Amygdala (tissue), 56 donors: Measurements from ENCODE around the gene PLD1.
"Not testable (repeated sequence)": the region's sequence is repeated elsewhere in the genome, so short reads cannot be mapped to it uniquely, and the experiment has no call there.

Experiments used
- DNase-seq, 56 donors: peaks; one replicate each; lab custom pipeline; 2025; lab: John Stamatoyannopoulos, UW

The PLD1 gene

DNA sequence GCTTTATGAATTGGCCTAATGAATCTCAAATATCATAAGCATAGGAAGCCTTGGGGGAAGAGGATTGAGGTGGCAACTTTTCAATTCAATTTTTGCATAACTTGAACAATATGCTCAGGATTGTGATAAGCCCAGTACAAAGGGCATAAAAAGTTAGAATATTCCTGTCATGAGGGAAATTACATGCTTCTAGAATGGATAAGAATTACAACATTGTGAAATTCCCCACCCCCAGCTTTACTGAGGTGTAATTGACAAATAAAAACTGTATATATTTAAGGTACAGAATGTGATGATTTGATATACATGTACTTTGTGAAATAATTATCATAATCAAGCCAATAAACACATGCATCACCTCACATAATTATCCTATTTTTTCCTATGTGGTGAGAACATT, 217.5 kb downstream of the PLD1 start:
- no peak for DNase-seq

DNA sequence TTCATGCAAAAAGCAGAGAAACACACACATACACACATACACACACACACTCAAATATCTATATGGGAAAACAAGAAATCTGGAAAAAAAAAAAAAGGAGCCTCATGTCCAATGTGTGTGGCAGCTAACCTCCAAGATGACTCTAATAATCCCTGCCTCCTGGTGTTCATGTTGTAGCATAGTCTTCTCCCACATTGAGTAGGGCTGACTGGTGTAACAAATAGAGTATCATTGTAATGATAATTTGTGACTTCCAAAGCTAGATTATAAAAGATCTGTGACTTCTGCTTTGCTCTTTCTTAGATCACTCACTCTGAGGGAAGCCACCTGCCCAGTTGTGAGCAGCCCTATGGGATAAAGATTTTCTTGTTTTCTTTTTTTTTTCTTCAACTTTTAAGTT, 219.2 kb downstream of the PLD1 start:
- DNase-seq, result no peak

DNA sequence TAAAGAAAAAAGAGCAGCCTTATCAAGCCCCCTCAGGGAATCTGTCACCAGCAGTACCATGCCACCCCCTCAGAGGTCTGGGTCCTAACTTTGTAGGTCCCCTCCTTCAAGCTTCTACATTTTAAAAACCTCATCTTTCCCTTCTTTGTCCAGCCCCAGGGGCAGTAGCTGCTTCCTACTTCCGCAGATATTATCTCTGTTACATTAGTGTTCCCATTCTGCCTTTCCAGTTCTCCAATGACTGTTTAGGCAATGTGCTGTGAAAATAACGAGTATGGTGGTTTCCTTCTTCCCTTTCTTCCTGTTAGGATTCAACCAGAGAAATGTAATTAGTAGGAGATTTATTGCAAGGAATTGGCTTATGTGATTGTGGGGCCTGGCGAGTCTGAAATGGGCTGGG, 224.0 kb downstream of the PLD1 start:
- DNase-seq, result no peak

DNA sequence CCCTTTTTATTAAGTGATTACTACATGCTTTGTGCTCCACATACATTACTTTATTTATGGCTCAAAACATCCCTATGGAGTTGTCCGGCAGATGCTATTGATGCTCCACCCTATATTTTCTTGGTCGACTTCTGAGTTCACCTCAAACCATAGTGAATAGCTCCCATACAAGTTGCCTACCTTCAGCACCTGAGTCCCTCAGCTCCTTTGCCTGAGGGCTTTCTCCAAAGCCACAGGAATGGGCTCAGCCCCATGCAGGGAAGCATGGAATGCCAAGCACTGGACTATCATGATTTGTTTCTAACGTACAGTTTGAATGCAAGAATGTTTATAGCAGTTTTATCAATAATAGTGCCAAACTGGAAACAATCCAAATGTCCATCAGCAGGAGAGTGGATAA, 225.2 kb downstream of the PLD1 start:
- DNase-seq, result no peak

DNA sequence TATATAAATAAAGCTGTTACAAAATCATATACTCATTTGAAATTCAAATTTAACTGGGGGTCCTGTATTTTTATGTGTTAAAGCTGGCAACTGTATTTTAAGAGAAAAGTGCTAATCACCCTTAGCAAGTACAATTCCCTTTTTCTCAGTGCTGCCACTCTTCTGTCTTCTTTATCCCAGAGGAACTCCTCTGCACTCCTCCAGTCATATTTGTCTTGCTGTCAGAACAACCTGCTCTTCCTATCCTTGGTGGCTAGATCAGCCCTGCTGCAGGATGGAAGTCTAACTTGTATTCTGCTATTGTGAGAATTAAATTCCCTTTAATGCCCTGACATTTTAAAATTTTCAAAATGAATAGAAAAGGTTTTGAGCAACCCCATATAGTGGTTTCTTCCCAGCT, 226.2 kb downstream of the PLD1 start:
- DNase-seq, result no peak

DNA sequence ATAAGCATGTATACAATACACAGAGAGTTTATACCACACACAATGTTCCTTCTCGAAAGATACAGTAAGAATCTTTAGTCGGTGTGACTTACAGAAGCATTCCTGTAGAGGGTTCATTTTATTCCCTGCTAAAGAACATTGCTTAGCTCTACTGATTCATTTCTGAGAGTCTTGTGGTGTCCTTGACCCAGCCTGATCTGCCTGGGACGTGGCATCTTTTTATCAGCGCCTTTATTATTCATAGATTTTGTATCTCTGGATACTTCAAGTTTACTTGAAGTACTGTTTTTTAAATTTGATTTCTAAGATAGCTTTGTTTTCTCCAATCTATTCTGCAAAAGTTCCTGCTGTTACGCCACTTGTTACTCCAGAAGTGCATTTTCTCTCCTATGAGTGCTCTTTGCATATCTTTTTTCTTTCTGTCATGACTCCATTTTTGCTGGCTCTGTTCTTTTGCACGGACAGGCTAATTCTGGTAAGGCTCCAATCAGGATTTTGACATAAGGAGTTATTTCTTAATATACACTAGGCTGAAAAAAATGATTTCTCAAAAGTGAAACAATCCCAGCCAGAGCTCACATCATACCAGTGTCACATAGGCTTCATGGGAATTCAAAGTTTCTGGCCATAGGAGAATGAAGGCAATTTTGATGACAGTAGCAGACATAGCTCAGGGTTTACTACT, 235.6 kb downstream of the PLD1 start:
- no peak for DNase-seq

DNA sequence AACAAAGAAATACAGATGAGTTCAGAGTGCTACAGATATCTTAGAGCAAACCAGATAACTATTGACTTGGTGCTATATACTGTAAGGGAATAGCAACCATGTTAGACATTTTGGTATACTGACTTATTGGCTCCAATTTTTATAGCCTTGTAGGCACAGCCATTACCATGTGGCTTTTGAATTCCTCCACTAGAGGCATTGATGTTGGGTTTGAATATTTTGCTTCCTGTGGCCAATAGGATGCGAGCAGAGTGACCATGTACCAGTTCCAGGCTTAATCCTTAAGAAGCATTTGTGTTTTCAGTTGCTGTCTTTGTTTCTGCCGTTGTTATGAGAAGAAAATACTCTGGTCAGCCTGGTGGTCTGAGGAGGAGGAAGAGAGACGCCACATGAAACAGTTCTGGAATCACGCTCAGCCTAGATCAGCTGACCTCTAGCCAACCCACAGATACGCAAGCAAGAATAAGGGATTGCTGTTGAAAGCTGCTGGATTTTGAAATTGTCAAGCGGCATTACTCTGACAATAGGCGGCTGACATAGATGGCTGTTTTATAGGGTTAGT, 240.6 kb downstream of the PLD1 start:
- DNase-seq, result no peak

DNA sequence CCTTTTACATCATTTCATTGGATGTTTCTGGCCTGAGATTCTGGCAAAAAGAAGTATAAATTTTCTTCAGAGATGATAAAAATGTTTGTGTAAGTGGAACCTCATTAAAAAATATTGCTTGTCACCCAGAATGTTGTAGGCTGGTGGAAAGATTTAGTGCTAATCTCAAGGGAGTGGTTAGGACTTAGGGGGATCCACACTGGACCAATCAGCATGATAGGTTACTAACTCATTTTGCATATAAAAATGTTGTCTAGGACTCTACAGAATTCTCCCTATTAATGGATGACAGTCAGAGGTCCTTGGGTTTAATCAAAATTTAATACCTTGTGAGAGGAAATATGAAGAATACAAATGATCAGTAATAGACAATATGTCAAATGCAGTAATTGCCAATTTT, 241.5 kb downstream of the PLD1 start:
- no peak for DNase-seq

DNA sequence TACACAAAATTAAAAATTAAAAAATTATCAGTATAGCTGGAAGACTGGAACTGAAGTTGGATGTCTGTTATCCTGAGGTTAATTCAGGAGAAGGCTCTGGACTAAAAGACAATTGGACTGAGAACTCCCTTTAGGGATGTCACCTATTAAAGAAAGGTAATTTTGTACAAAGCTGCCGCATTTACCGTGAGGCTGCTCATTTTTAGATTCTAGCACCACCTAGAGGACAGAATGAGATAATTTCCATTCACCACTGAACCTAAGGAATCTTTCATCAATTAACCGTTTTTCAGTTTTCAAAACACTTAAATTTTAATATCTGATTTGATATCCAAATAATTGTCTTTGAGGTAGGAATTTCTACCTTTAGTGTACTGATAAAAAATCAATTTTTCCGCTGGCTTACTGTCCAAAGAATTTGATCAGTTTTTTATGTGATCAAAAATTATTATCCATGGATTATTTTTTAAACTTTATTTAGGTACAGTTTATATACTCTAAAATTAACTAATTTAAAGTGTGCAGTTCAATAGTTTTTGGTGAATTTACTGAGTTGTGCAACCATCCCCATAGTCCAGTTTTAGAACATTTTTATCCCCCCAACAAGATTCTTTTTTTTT, 243.4 kb downstream of the PLD1 start:
- DNase-seq, result peak in 1 of 56 donors; percentile 25

DNA sequence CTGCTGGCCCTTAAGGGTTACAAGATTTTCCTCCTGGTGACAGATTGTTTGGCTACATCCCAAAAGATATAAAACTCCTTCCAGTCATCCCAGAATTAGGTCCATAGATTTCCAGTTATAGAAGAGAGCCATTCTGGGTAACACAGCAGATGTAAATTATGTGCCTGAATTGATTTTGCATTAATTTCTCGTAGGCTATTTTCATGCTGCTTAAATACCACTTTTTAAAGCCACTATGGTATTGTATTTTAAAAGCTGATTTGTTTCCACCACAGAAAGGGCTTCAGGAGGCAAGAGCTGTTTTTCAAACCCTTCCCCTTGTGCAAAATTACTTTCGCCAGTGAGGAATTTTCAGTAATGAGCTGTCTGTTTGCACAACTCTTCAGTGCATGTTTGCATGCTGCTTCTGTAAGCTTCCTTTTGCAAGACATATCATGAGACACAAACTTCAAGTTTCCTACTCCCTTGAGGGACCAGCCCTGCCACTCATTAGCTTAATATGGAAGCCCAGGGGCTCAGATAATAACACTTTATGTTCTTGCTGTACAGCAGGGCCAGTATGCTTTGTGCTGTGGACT, 244.7 kb downstream of the PLD1 start:
- no peak for DNase-seq

DNA sequence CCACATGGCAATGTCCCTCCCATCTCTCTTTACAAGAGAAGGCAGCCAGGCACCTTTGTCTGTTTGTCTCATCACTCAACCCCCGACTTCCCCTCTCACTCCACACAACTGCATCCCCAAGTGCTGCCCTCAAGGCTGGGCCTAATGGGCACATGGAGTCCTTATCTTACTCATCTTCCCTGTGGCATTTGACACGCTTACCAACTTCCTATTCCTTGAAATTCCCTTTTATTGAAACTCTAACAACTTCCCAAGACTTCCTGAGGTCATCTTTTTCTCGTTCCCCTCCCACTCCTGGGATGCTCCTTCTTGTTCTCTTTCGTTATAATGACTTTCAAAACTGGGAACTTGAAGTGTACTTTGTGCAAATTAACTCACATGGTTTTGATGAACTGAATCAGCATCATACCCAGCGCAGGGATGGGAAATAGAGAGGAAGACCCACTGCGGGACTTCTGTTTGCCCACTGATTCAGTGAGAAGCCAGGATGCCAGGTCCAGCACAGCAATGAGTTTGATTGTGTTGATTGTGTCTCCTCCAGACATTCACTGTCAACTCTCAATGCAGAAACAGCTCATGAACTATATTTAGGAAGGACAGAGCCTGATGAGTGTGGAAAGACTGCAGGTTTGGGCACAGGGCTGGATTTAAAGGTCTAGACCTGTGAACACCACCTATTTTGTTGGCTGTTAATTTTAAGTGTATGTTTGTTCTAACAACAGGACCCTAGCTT, 245.4 kb downstream of the PLD1 start:
- DNase-seq, result no peak

DNA sequence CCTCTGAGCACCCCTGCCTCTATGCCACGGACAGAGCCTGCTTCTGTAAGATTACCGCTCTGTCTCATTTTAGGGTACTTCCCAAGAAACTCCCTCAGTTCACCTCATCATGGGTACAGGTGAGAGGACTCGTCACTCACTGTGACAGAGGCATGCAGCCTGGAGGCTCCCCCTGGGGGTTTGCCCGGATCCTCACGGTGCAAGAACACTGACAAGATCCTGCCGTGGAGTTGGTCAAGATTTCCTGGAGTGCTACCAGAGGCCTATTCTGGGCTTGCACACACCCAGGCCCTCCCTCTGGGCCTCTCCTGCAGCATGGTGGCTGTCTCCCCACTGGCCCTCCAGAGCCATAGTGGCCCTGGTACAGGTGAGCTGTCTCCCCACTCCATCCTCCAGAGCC, 247.0 kb downstream of the PLD1 start:
- DNase-seq, result no peak

DNA sequence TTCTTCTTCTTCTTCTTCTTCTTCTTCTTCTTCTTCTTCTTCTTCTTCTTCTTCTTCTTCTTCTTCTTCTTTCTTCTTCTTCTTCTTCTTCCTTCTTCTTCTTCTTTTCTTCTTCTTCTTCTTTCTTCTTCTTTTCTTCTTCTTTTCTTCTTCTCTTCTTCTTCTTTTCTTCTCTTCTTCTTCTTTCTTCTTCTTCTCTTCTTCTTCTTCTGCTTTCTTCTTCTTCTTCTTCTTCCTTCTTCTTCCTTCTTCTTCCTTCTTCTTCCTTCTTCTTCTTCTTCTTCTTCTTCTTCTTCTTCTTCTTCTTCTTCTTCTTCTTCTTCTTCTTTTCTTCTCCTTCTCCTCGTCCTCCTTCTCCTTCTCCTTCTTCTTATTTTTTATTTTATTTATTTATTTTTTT, 247.8 kb downstream of the PLD1 start:
- not testable (repeated sequence) for DNase-seq

DNA sequence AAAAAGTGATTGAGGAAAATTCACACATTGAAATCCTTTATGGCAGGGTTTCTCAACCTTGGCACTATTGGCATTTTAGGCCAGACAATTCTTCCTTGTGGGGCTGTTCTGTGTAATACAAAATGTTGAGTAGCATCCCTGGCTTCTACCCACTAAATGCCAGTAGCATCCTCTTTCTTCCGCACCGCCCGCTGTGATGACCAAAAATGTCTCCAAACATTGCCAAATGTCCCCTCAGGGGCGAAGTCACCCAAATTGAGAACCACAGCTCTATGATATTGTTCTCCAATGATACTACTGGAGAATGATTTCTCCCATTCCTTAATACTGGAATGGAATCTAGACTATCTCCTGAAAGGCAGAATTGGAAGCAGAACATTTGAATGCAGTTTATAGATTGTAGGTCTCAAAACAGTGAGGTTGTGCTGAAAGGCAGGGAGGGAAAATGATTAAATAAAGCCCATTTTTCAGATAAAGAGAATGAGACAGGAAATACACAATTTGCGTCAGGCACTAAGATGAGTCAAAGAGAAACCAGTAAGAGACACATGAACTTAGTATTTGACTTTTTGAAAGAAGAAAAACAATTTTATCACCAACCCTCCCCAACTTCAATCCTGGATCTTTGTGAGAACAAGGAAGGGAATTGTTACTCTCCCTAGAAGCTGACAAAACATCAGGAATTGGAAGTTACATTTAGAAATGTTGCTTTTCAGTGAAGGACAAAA, 248.5 kb downstream of the PLD1 start:
- DNase-seq, result no peak

DNA sequence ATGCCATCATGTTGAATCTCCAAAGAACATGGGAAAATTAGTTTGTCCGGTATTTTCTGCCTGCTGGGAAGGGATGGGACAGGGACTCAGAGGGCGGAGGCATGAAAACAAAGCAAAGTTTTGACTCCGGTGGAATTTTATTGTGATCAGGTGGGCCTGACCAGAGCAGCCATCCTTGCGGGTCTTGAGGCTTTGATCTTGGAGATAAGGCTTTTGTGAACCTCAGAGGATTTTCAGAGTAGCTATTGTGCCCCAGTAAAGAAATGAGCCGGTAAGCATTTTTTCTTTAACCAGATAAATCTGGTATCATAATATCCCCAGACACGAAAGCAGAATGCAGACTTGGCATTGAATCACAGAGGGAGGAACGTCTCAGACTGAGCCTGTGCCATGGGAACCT, 250.7 kb downstream of the PLD1 start:
- DNase-seq, result no peak

DNA sequence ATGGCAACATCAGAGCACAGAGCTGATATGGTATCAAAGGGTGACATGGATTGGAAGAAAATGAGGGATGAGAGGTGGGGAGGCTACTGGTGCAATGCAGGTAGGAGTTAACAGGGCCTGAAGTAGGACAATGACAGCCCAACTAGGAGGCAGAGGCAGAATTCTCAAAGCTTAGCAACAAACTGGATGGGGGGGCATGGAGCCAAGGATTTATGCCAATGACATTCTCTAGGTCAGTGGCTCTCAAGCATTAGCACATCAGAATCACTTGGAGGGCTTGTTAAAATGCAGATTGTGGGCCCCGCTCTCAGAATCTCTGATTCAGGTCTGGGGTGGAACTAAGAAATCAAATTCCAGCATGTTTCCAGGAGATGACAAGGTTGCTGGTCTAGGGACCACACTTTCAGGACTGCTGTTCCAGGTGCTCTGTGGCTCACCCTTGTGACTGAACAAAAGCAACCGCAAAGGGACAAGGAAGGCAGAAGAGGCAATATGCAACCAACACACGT, 252.0 kb downstream of the PLD1 start:
- peak in 2 of 56 donors; percentile 1 for DNase-seq

DNA sequence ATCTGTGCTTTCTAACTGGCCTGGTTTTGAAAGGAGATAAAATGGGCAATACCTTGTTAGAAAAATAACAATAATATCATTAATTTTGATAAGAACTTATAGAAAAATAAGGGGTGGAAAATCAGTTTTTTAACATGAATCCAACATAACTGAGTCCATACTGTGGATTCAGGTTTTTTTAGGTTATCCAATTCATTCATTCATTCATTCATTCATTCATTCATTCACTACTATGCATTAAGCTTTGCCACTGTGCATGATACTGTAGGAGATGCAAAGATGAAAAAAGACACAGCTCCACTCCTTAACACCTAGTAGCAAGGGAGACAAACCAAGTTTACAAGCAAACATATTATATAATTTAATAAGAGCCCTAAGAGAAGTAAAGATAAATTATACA, 253.1 kb downstream of the PLD1 start:
- no peak for DNase-seq

DNA sequence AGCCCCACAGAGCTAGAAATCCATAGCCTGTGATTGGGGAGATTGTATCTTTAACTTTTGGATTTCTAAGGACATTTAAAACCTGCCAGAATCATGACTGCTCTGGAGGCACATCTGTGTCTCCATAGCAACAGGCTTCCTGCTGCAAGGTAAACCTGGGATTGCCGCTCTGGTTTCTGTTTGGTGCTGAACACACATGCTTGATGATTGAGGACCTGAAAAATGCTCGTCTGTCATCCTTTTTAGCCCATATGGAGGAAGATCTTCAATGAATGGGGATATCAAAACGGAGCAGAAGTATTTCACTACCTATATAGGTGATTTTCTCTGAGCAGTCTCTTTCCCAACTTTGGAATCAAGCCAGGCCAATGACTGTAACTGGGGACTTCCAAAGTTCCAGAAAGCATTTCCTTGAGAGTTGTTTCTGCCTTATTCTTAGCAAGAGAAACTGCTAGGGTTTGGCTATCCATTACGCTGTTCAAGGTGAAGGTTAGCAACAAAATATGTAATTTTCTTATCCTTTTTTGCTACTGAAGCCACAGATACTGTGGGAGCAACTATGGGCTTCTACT, 253.6 kb downstream of the PLD1 start:
- DNase-seq, result no peak

DNA sequence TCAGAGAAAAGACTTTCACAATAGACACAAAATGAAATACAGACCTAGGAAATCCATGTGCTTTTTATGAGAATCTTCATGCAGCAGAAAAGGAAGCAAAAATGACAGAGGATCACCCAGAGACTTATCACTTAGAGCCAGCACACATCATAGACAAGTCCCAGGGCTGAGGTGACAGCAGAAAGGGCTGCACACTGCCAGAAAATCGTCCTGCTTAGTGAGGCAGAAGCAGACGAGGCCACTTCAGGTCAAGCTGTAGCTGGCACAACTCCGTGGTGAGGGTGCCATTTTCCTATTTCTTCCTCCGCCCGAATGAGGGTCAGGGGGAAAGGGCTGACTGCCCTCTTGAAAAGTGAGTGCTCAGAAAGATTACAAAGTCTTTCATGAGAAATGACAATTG, 254.1 kb downstream of the PLD1 start:
- DNase-seq, result peak in 1 of 56 donors; percentile 1

DNA sequence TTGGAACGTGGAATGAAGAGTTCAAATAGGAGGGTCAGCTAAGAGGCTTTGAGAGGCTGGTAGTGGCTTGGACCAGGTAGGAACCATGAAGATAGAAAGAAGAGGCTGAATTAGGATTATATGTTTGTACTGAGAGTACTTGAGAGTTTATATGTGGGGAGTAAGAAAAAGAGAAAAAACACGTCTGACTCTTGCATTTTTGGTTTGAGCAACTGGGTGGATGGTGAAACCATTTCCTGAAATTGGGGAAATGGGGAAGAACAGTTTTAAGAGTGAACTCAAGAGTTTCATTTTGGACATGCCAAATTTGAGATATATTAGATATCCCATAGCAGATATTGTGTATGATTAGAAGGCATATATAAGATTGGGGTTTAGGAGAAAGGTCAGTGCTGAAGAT, 257.2 kb downstream of the PLD1 start:
- no peak for DNase-seq
